Psoas muscle (tissue), 8 donors: ENCODE results near the gene DMPK. TPM values are rescaled to one million over a fixed set of nuclear protein-coding genes. Genes with fewer than 3 reads are reported as not detected.

Source experiments
- ATAC-seq, 4 donors: fragments of 200-7000 bp; cut with Tn5 transposase; one replicate each; pipeline ENCODE4 v1.9.1; 2020; ENCODE audit warnings: moderate library complexity in 3 of 4, mild to moderate bottlenecking in 2 of 4
- DNase-seq, 2 donors: peaks; one replicate each; pipeline ENCODE4 v3.0.0-alpha.2; 2020
- H3K27ac ChIP-seq: fragments of 200-600 bp; one replicate; pipeline ENCODE4 v1.8.0; 2022
- H3K27me3 ChIP-seq, 3 donors: fragments of 200-600 bp in 1 of 3; one replicate each; pipeline versions ENCODE4 v1.6.1 to v1.8.0; 2013 to 2022; ENCODE audit warnings: low read length in 2 of 3, mild to moderate bottlenecking in 2 of 3, moderate library complexity in 1 of 3; ENCODE audit not compliant: insufficient read depth in 3 of 3
- H3K36me3 ChIP-seq, 2 donors: fragments of 200-600 bp in 1 of 2; one replicate each; pipeline versions ENCODE4 v1.6.1 to v1.8.0; 2013 to 2022; ENCODE audit warnings: low read depth in 1 of 2, mild to moderate bottlenecking in 1 of 2, moderate library complexity in 1 of 2; ENCODE audit not compliant: insufficient read depth in 1 of 2
- H3K4me1 ChIP-seq: fragments of 200-600 bp; one replicate; pipeline ENCODE4 v1.8.0; 2022
- H3K4me3 ChIP-seq: fragments of 200-600 bp; one replicate; pipeline ENCODE4 v1.8.0; 2022; ENCODE audit warnings: mild to moderate bottlenecking
- H3K9me3 ChIP-seq: fragments of 200-600 bp; one replicate; pipeline ENCODE4 v1.8.0; 2022
- WGBS, 3 donors: extraction: QIAGEN DNeasy Blood & Tissue Kit; methylation state at CpG; one replicate each; pipeline versions ENCODE4 v1.1.6 to v1.1.7; 2013; 5-methylcytosine and 5-hydroxymethylcytosine counted together
- intact Hi-C, 2 donors: fragments of 100-400 bp; cut with DNase I; formaldehyde crosslinking; loops; one replicate each; pipeline versions ENCODE4 v1.11.0 to v1.14.2; 2022
- polyA plus RNA-seq, 3 donors: library from polyadenylated mRNA; stranded (reverse); fragments of 200-250 nt; gene quantifications; one replicate each; pipeline ENCODE4 v1.2.3, GENCODE V29; 2013
- total RNA-seq, 4 donors: library from RNA; stranded (reverse); fragmentation: NEBNext Ultra II Directional in 2 of 4; extraction: Animal tissue kit (Norgen Biotek cat#: 25700) in 2 of 4; gene quantifications; one replicate each; pipeline versions ENCODE4 v1.2.1 to v1.2.4, GENCODE V29; 2021 to 2023
- TF ChIP-seq, protein P1 (sequence below): fragments of 200-600 bp; IDR thresholded peaks from one replicate; pipeline ENCODE4 v1.8.0; 2022; ENCODE audit warnings: antibody characterized with exemption
- donor health status: healthy with polysubstance abuse.
- donor health status: DM: no; HTN: no; CAD: no; lungs with moderate emphysema.
- donor health status: Bipolar disorder and iron deficiency.
- donor health status: healthy.
- donor health status: DM: yes; HTN: yes; CAD: no.
- donor health status: DM: no; HTN: no; CAD: no.
- donor health status: DM: no; HTN: no; CAD: no.
- donor health status: DM: yes; HTN: yes; CAD: no.

The DMPK gene
- total and polyA plus RNA-seq, 7 donors: 53.0 to 617 (median 132) TPM

- intact Hi-C loops: no loop called here
These were observed 4.8 kb downstream of the DMPK start for GRCh38 chr19:45777395-45777961.

GRCh38 chr19:45774765-45775164, 7.5 kb downstream of the DMPK start:
- H3K36me3 ChIP-seq: peaks cover 4 to 74% of the 10 kb centered on the region in 2 donors
- H3K4me3 ChIP-seq: no peak overlapping the region
- peaks cover 15% of the 10 kb centered on the region for H3K4me1 ChIP-seq
- ATAC-seq (no peak), DNase-seq (no peak)
- 85 to 88% (median 88%) methylated on average over 9 of the region's 9 CpGs for WGBS, 3 donors
- H3K27me3 ChIP-seq: no peaks in the 10 kb centered on the region
- TF ChIP-seq, protein P1, sequence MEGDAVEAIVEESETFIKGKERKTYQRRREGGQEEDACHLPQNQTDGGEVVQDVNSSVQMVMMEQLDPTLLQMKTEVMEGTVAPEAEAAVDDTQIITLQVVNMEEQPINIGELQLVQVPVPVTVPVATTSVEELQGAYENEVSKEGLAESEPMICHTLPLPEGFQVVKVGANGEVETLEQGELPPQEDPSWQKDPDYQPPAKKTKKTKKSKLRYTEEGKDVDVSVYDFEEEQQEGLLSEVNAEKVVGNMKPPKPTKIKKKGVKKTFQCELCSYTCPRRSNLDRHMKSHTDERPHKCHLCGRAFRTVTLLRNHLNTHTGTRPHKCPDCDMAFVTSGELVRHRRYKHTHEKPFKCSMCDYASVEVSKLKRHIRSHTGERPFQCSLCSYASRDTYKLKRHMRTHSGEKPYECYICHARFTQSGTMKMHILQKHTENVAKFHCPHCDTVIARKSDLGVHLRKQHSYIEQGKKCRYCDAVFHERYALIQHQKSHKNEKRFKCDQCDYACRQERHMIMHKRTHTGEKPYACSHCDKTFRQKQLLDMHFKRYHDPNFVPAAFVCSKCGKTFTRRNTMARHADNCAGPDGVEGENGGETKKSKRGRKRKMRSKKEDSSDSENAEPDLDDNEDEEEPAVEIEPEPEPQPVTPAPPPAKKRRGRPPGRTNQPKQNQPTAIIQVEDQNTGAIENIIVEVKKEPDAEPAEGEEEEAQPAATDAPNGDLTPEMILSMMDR: no peak
- intact Hi-C loops: no loop called here
- H3K27ac ChIP-seq: no peak overlapping the region
- no peaks in the 10 kb centered on the region for H3K9me3 ChIP-seq

More at GRCh38 chr19:45777395-45777961, 4.8 kb downstream of the DMPK start:
- Histone ChIP-seq H3K36me3 (peaks cover 4 to 66% of the 10 kb centered on the region in 2 donors), H3K4me3 (no peak overlapping the region), H3K9me3 (no peaks in the 10 kb centered on the region), H3K4me1 (peaks cover 21% of the 10 kb centered on the region), H3K27me3 (no peaks in the 10 kb centered on the region), H3K27ac (no peak overlapping the region)
- ATAC-seq (no peak), DNase-seq (no peak)
- 93 to 94% (median 93%) methylated on average over 33 to 34 of the region's 34 CpGs for WGBS, 3 donors
- TF ChIP-seq, protein P1: no peak

DNA sequence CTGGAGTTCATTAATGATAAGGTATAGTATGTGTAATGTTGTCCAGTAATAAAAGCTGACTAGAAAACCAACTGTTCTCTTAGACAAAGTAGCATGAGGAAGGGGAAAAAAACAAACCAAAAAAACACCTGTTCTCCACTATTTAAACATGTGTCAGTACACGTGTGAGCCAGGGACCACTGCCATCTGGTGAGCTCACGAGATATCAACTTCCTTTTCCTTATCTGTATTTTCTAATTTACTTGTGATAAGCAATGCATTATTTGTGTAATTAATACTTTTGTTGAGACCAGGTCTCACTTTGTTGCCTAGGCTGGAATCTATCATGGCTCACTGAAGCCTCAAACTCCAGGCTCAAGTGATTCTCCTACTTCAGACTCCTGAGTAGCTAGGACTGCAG, 8.9 kb downstream of the DMPK start:
- Histone ChIP-seq H3K27me3 (no peaks in the 10 kb centered on the region), H3K9me3 (no peaks in the 10 kb centered on the region), H3K4me1 (peaks cover 9% of the 10 kb centered on the region), H3K27ac (peak overlapping the region; percentile 58), H3K4me3 (no peak overlapping the region), H3K36me3 (peaks cover 4 to 62% of the 10 kb centered on the region in 2 donors)
- WGBS, 3 donors: 15 to 39% (median 29%) methylated on average over 2 of the region's 2 CpGs
- TF ChIP-seq, protein P1: no peak
- intact Hi-C loops: no loop called here
- no peak for ATAC-seq
- no peak for DNase-seq

DNA sequence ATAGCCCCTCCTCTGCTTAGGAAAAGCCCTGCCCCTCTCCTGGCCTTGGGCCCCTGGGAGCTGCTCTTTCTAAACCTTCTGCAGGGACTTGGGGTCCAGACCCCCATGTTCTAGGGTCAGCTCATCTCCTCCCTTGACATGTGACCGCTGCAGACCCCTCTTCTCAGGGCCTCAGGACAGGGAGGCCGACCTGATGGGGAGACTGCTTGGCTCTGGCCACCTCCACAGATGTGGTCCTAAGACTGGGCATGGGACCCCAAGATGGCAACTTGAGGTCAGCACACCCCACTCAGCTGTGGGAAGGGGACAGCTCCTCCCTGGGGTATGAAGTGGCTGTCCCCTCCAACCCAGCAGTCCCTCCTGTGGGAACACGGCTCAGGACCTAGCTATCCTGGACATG, 9.4 kb downstream of the DMPK start:
- WGBS, 3 donors: 79 to 96% (median 86%) methylated on average over 3 of the region's 3 CpGs
- TF ChIP-seq, protein P1: no peak
- DNase-seq (no peak), ATAC-seq (no peak)
- H3K4me3 ChIP-seq: no peak overlapping the region
- peak overlapping the region; percentile 58 for H3K27ac ChIP-seq
- H3K36me3 ChIP-seq: peaks cover 0 to 57% of the 10 kb centered on the region in 2 donors
- H3K27me3 ChIP-seq: no peaks in the 10 kb centered on the region
- H3K4me1 ChIP-seq: peaks cover 9% of the 10 kb centered on the region
- intact Hi-C loops: no loop called here
- no peaks in the 10 kb centered on the region for H3K9me3 ChIP-seq
